Measurements from ENCODE around the gene KCNA1.

The KCNA1 gene

DNA sequence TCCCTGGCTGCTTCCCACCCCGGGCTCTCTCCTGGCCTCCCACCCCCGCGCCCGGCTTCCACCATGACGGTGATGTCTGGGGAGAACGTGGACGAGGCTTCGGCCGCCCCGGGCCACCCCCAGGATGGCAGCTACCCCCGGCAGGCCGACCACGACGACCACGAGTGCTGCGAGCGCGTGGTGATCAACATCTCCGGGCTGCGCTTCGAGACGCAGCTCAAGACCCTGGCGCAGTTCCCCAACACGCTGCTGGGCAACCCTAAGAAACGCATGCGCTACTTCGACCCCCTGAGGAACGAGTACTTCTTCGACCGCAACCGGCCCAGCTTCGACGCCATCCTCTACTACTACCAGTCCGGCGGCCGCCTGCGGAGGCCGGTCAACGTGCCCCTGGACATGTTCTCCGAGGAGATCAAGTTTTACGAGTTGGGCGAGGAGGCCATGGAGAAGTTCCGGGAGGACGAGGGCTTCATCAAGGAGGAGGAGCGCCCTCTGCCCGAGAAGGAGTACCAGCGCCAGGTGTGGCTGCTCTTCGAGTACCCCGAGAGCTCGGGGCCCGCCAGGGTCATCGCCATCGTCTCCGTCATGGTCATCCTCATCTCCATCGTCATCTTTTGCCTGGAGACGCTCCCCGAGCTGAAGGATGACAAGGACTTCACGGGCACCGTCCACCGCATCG is 1.8 kb downstream of the KCNA1 start:
- no peak for DNase-seq

DNA sequence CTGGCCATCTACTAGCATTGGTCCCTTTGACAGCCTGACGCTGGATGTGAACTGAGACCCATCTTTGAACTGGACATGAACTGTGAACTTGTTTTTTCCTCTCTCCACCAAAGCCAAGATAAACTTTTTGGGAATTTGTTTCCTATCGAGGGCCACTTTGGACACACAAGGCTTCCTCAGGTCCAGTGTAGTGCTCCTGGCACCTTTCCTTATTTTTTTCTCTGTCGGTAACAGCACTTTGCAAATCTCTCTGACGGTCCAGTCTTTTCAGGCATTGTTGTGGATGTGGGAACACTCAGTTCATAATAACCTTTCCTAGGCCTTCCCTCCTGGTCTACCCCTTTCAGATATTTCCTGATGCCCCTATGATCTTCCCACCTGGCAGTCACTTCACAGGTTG is 5.0 kb downstream of the KCNA1 start:
- no peak for DNase-seq

DNA sequence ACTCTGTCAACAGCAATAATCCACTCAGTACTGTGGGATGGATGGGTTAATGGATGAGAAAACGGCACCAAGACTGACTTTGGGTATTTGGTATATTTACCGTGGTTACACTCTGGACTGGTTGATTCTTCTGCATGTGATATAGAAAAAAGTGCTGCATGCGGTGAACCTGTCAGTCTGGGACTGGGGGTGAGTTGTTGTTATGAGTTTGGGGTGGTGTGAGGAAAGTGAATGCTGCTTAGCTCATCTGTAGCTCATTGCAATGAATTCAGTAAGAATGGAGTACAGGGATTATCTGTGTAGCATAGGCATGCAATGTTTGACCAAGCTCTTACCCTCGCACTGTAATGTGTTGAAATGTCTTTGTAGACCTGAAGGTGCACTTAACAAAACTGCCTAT is 6.0 kb downstream of the KCNA1 start:
- DNase-seq = no peak

DNA sequence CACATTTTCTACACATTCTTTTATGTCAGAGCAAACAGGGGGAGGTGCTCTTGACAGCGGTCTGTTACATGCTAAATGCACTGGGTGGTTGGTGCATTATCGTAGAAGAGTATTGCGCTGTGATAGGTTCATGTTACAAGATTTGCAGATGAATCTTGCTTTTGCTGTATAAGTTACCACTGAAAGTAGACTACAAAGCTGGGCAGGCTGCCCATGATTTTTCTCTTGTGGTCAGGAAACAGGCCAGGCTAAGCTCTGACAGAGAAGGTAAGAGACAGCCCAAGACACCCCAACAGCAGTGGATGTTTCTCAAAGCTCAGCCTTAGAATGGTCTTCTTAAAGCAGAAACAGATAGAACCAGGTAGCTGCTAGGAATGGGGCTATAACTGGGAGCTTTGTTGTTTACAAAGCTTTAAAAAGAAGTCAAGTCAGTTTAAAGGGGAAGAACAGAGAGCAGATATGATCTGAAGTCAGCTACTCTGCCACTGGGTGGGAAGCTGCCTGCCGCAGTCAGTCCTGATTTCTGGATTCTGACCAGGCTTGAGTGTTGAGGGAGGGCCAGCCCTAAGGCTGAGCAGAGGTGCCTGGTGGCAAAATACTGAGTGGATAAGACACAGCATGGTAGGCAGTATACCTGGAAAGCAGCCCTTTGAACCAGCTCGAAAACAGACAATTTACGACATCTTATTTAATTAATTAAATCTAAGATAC is 9.4 kb downstream of the KCNA1 start:
- DNase-seq = no peak

DNA sequence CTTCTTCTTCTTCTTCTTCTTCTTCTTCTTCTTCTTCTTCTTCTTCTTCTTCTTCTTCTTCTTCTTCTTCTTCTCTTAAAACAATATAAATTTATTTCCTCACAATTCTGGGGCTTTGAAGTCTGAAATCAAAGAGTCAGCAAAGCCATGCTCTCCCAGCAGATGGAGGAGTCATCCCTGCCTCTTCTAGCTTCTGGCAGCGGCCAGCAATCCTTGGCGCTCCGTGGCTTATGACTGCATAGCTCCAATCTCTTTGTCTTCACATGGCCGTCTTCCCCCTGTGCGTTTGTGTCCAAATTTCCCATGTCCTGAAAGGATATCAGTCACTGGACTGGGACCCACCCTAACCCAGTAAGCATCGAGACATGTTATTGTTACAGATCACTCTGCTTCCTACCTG is 22.9 kb downstream of the KCNA1 start:
- no peak for DNase-seq

DNA sequence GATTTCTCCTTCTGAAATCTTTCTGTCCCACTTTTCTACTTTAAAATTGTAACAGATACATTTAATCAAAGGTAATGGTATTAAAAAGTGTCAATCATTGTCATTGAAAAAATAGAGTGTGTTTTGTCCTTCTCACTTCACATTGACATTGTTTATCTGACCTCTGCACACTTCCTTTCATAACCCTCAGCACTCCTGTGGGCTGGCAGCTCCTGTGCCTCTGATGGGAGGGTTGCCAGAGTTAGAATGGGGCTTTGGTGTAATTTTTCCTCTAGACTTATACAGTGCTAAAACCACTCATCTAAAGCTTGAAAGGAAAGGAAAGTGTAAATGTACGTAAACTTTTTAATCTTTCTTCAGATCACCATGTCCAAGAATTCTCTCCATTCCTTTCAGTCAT is 23.7 kb downstream of the KCNA1 start:
- DNase-seq = no peak

DNA sequence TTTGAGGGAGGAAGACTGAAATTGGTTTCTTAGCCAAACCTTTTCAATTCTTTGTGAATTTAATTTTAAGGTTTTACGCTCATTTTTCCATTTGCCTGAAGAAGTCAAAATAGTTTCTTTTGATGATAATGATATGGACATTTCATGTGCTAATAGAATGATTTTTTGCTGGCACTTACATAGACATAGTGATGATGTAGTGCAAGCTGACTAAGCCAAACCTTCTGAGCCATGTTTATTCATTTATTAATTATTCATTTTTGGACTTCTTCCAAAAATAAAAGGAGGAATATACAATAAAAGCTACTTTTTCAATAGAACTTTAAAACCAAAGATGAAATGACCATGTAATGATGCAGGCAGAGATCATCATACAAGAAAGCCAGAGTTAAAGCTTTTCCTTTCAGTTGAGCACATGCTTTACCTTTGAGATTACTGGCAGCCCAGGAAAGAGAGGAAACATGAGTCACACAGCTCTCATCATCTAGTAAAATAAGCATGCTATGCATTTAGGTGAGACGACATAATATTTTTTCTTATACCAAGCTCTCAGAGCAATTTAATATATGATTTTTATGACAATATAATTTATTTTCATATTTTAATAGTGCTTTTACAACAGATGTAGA is 24.8 kb downstream of the KCNA1 start:
- no peak for DNase-seq

DNA sequence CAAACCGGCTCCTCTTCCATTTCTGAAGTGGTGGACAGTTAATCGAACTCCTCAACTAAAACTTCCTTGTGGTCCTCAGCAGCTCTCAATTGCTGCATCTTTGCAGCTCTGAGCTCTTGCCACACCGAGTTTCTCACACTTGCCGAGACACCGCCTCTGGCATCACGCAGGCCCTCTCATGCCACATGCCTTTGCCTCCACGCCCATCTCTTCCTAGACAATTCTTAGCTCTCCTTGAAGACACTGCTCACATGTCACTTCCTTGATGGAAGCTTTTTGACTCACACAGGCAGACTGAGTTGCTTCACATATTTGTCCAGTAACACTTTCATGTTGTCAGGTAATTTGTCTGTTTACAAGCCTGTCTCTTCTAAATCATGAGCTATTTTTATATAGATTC is 29.2 kb downstream of the KCNA1 start:
- no peak for DNase-seq

DNA sequence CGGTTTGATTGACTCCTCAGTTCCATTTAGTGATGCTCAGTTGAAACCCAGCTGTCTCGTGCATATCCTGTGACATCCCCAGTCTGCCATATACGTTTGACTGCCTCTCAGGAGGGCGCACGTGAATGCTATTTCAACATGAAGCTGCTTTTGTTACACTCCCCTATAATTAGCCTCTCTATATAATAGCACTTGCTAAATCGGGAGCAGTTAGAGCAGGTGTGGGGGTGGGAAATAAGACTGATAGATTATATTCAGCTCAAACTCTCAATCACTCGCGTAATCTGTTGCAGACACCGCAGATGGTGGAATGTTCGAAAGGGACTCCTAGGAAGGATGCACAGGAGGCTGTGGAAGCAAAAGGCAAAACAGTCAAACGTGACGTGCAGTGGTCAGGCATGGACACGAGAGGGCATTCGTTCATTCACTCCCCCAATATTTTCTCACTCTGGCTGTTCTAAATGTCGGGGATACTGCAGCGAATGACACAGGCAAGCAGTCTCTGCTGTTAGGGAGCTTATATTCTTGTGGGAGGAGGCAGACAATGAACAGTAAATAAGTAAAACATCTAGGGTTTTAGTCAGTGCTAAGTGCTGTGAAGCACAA is 29.8 kb downstream of the KCNA1 start:
- no peak for DNase-seq

DNA sequence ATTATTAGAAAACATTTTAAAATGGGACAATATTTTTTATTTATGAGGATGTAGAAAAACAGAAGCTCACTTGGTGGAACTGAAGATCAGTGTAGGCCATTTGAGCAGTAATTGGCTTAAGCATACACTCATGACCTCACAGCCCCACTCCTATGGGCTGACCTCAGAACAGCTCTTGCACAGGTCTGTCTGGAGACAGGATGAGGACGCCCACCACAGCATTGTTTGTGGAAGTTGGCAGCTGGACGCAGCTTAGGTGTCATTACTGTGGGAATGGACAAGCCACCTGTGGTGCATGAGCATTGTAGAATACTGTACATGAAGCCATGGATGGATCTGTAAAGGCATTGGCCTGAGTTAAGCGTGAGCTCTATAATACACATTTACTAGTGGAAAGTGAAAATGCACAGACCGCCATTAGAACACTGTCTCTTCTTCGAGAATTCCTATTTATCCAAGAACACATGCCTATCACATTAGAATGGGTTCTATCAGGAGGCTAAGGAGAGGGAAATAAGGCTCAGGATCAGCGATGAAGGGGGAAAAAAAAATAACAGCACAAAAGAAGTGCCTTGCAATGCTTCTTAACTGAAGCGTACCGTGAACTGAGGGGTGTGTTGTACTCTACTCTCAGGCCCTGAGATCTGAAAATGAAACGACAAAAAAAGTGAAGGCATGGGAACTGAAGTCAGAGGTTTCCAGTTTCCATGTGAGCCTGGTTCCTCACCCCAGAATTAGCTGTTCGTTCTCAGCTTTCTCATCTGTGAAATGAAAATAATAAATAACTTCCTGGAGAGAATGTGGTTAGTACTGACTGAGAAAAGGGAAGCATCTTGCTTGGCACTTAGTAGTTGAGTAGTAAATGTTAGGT is 33.6 kb downstream of the KCNA1 start:
- no peak for DNase-seq

DNA sequence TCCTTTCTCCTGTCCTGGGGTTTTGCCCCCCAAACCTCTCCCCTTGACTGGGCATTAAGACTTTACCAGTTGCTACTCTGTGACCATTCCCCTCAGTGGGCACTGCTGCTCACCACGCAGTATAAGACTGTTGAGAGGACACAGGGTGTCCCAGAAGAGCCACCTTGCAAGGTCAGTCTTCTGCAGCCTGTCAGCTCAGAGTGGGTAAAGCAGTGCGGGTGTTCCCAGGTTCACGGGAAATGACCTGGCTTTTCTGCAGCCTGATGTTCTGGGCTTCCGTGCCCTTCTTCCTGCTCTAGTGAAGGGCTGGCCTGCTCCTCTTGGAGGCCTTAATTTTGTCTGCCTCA is 34.2 kb downstream of the KCNA1 start:
- no peak for DNase-seq

DNA sequence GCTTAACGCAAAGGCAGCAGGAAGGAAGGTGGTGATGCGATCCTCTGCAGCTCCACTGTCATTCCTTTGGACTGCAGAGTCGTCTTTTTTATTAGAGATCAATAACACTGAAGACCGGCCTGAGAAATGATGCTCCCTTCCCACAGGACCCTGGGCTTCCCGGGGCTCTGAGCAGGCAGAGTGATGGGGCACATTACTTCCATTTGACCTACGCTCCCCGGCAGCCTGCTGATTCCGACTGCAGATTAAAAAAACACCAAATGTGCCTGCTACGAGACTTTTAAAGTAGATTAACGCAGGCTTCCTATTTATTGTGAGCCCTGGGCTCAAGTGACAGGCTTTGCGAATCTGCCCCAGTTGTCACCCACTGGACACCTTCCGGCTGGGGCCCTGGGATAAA is 37.5 kb downstream of the KCNA1 start:
- DNase-seq = no peak

DNA sequence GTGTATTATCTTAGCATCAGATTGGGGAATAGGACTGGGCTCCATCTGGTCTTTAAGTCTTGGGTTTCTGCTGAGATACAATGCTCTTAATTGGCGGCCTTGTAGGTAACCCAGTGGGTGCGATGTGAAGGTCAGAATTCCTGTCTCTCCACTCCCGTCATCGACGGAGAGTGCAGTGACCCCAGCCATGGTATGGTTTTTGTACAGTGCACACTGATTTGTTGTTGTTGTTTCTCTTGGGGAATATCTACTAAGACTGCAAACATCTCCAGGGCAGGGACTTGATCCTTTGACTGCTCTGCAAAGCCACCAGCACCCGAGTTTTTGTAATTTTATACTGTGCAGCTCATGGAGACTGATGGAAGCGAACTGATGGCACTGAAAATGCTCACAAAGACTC is 41.4 kb downstream of the KCNA1 start:
- no peak for DNase-seq

DNA sequence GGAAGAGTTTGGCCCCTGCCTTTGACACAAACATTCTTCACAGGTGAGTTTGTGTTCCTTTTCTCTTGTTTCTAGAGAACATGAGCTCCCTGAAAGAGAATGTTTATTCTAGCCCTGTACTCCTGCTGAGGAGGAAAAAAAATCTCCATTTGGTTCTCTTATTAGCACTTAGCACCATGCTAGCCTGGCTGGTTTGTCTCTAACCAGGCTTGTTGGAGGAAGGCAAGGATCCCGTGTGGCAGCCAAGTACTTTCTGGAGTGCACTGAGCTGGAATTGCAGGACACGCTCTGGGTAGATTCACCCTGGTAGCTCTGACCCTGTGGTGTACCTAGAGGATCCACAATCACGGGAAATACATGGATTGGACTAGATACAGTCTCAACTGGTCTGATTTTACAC is 41.9 kb downstream of the KCNA1 start:
- DNase-seq = no peak

DNA sequence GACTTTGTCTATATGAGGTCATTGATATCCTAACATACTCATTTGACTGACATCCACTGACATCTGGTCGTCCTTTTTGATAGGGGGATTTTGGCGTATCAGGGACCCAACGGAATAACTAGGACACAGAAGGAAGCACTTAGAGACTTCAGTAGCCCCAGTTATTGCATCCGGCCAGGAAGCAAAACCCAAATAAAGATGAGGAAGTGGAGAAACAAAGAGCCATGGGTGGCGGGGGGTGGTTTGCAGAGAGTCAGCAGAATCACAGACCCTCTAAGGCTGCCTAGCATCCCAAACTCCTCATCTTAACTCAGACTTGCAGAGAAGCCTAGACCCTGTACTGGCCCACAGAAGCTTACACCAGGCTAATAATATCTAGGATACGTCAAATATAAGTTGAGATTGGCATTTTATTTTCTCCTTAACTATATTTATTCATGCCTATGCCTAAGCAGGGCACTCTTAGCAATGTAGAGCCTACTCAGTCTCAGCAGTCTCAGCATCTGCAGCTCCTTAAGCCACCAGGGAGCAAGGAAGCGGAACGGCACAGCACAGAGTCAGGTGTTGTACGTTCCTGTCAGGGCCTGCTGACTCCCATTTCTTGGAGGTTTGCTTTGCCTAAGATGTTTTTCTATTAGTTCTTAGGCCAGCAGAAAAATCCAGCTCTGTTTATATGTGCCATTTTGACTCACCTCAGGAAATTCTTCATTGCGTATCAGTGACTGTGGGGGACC is 45.1 kb downstream of the KCNA1 start:
- no peak for DNase-seq

DNA sequence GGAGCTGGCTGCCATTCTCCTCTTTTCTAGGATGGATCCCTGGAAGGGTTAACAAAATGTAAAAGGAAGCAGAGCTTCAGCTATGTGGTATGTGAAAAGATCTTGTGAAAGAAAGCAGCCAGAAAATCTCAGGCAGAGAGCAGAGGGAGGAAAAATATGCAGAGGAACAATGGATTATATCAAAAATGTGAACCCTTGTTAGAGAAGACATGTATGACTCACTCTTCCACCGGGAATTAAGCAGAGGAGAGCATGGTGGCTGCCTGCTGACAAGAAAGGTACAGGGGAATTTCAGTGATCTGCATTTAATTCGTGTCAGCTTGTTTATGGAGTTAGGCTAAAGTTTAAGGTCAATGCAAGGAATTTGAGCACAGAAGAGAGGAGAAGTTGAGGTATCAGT is 46.3 kb downstream of the KCNA1 start:
- DNase-seq = no peak

DNA sequence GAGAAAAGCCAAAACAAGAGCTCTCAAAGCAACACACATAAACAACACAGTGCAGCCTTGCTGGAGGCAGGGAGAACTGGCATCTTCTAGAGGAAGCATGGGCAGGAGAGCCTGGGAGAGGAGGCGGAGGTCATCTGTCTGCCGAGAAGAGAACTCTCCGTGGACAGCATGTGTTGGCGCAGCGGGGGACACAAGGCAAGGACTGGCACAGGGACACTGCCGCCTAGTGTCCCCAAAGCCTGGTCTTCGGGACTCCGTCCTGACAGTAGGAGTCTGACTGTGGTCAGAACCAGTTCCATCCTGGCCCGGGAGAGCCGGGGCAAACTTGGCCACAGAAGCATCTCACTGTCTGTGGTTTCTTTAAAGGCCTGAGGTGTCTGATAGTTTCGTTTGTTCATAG is 47.3 kb downstream of the KCNA1 start:
- no peak for DNase-seq

DNA sequence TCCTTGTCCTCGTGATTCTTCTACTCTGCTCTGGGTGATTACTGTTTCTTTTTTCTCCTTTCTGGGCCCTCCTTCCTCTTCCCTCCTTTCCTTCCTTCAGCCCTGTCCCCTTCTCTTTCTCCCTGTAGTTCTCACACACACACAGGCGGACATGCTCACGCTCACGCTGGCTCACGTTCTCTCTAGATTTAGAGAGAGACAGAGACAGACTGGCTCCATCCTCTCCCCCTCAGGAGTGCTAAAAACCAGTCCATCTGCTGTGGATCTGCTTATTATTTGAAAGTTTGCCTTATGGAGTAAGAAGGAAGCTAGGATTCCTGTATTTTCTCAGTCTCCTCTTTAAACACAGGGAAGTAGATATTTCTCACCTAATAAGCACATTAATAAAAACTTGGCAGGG is 48.1 kb downstream of the KCNA1 start:
- DNase-seq = no peak

DNA sequence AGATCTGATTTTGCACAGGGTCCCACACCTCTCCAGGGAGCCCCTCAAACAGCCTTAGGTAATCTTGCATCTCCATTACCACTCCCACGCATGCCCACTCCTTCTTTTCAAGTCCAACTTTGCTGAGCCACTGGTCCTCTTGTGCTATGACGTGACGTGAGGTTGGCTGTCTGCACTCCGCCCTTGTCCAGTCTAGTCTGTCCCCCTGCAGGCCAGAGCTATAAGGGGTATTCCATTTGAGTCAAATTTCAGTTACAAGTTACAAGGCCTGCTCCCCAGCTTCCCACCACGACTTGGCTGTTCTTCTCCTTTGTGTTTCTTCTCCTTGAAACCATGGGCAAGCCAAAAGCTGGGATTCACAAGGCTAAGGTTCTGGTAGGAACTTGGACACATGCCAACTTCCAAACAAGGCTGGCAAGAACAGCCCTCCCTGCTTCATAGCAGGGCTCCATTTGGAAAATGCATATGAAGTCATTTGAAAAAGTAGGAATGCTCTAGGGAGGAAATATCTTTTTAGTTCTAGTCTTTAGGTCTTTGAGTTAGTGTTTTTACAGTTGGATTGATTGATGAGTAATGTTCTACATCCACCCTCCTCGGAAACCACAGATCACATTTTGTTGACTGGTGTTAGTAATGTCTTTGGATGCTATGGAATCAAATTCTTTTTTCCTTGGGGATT is 49.1 kb downstream of the KCNA1 start:
- DNase-seq = no peak

DNA sequence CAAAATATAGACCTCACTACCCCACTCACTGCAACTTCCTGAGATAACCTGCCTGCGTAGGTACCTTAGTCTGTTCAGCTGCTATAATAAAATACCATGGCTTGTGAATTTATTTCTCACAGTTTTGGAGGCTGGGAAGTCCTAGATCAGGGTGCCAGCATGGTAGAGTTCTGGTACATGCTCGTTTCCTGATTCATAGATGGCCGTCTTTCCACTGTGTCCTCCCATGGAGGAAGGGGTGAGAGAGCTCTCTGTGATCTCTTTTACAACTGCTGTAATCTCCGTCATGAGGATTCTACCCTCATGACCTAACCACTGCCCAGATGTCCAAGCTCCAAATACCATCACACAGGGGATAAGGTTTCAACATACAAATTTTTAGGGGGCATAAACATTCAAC is 49.7 kb downstream of the KCNA1 start:
- no peak for DNase-seq

DNA sequence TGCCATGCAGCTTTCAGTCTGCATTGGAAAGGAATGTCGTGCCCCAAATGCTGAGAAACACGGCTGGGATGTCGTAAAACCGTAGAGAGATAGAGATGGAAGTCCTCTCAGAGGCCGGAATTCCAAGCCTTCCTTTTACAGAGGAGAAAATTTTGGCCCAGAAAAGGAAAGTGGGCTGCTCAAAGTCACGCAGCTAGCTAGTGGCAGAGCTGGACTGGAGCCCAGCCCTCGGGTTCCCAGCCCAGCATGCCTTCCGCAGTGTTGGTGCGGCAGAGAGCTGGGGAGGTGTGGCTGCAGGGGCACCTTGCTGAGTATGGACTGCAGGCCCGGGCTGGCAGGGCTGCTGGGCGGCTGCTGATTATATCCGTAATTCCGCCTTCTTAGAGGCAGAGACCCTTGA is 50.3 kb downstream of the KCNA1 start:
- DNase-seq = no peak

DNA sequence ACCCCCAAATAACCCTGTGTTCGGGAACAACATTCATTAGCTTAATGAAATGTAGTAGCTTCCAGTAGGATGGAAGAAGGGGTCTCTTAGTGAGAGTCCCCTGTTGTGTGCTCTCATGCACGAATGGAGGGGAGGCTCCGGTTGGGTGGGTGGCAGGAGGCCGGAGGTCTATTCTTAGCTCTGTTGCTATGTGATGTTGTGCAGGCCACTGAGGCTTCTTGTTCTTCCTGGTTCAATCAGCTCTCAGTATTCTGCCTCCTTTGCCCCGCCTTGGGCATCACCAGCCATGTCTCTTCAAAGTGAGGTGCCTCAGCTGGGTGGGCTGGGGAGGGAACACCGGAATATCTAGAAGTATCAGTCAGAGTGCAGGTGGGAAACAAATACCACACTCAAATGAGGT is 50.8 kb downstream of the KCNA1 start:
- no peak for DNase-seq
